Panc1 (cell line): Measurements from ENCODE around the gene TBC1D24.

Experiments used
- CTCF ChIP-seq: fragments of 450-650 bp; IDR thresholded peaks from 2 replicates; pipeline ENCODE4 v1.5.1; 2017; ENCODE audit warnings: mild to moderate bottlenecking
- TF ChIP-seq, protein P1 (sequence below), 2 experiments: IDR thresholded peaks; 2 replicates each; pipeline ENCODE4 v1.6.1; 2011 to 2012; ENCODE audit warnings: low read depth in 2 of 2, control low read depth in 1 of 2, low read length in 1 of 2, mild to moderate bottlenecking in 1 of 2, moderate library complexity in 1 of 2; ENCODE audit not compliant: insufficient read depth in 1 of 2

GRCh38 chr16:2468725-2469398 lies 6.1 kb upstream of the TBC1D24 start:
- TF ChIP-seq CTCF, result no peak
- TF ChIP-seq, protein P1, sequence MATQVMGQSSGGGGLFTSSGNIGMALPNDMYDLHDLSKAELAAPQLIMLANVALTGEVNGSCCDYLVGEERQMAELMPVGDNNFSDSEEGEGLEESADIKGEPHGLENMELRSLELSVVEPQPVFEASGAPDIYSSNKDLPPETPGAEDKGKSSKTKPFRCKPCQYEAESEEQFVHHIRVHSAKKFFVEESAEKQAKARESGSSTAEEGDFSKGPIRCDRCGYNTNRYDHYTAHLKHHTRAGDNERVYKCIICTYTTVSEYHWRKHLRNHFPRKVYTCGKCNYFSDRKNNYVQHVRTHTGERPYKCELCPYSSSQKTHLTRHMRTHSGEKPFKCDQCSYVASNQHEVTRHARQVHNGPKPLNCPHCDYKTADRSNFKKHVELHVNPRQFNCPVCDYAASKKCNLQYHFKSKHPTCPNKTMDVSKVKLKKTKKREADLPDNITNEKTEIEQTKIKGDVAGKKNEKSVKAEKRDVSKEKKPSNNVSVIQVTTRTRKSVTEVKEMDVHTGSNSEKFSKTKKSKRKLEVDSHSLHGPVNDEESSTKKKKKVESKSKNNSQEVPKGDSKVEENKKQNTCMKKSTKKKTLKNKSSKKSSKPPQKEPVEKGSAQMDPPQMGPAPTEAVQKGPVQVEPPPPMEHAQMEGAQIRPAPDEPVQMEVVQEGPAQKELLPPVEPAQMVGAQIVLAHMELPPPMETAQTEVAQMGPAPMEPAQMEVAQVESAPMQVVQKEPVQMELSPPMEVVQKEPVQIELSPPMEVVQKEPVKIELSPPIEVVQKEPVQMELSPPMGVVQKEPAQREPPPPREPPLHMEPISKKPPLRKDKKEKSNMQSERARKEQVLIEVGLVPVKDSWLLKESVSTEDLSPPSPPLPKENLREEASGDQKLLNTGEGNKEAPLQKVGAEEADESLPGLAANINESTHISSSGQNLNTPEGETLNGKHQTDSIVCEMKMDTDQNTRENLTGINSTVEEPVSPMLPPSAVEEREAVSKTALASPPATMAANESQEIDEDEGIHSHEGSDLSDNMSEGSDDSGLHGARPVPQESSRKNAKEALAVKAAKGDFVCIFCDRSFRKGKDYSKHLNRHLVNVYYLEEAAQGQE (IDR thresholded peaks at IDR 0.05; ENCODE audit: insufficient read depth in 1 of 2, low read depth in 2 of 2, low read length in 1 of 2), result no peak
